ENCODE data around the gene MXRA7. TPM values are rescaled to one million over a fixed set of nuclear protein-coding genes. Genes with fewer than 3 reads are reported as not detected.

The MXRA7 gene
- total and polyA plus RNA-seq, 2 of the 4 experiments (the other 2 are of a cell fraction) = 168 to 231 TPM

DNA sequence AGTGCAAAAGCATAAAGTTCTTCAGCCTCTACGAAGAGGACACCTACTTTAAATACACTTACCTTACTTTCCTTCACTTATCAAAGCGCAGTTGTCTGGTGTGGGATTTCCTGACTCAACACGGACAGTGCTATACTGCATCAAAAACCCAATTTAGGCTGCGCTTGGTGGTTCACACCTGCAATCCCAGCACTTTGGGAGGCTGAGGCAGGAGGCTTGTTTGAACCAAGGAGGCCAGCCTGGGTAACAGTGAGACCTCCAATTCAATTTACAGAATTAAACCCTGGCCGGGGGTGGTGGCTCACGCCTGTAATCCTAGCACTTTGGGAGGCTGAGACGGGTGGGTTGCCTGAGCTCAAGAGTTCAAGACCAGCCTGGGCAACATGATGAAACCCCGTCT, 11.5 kb upstream of the MXRA7 start:
- no peak overlapping the region for H3K23ac ChIP-seq (ENCODE audit: low read depth, low read length)
- peaks cover 37 to 74% of the 10 kb centered on the region in 2 experiments for H3K79me1 ChIP-seq (ENCODE audit: low read depth in 1 of 2, low read length in 2 of 2)
- no TSS peak for BruUV-seq (replicated peaks)
- H3K56ac ChIP-seq (ENCODE audit: extremely low read depth, insufficient read depth, low read length) = no peak overlapping the region
- no peak overlapping the region for H2AK9ac ChIP-seq (replicated peaks; ENCODE audit: low read depth, low read length, poor library complexity)
- no peak overlapping the region for H4K91ac ChIP-seq (ENCODE audit: insufficient read depth, low read depth, low read length)
- intact Hi-C loops (cut with micrococcal nuclease) = no loop called here
- TF ChIP-seq, protein P1, sequence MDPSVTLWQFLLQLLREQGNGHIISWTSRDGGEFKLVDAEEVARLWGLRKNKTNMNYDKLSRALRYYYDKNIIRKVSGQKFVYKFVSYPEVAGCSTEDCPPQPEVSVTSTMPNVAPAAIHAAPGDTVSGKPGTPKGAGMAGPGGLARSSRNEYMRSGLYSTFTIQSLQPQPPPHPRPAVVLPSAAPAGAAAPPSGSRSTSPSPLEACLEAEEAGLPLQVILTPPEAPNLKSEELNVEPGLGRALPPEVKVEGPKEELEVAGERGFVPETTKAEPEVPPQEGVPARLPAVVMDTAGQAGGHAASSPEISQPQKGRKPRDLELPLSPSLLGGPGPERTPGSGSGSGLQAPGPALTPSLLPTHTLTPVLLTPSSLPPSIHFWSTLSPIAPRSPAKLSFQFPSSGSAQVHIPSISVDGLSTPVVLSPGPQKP (IDR thresholded peaks at IDR 0.05; ENCODE audit: borderline replicate concordance, low read depth, low read length) = no peak
- no peak for TF ChIP-seq FOS (IDR thresholded peaks at IDR 0.05; ENCODE audit: low read depth, low read length)
- TF ChIP-seq RCOR1 (IDR thresholded peaks at IDR 0.05; ENCODE audit: insufficient replicate concordance, low read length) = no peak
- TF ChIP-seq USF2 (IDR thresholded peaks at IDR 0.05; ENCODE audit: low read depth, low read length) = no peak
- TF ChIP-seq RFX5 (IDR thresholded peaks at IDR 0.05; ENCODE audit: low read depth, low read length) = no peak
- TF ChIP-seq RAD21 (IDR thresholded peaks at IDR 0.05; ENCODE audit: low read length) = no peak
- TF ChIP-seq MAFK (IDR thresholded peaks at IDR 0.05; ENCODE audit: low read depth, low read length) = no peak
- TF ChIP-seq CEBPB (IDR thresholded peaks at IDR 0.05; ENCODE audit: low read depth, low read length) = no peak
- TF ChIP-seq MAZ (IDR thresholded peaks at IDR 0.05; ENCODE audit: borderline replicate concordance, low read depth, low read length) = no peak
- no peak for TF ChIP-seq POLR2A (IDR thresholded peaks at IDR 0.05; ENCODE audit: low read depth, low read length)
- no peak for TF ChIP-seq CHD1 (IDR thresholded peaks at IDR 0.05; ENCODE audit: low read depth, low read length)
- TF ChIP-seq MXI1 (IDR thresholded peaks at IDR 0.05; ENCODE audit: borderline replicate concordance, low read depth, low read length) = no peak
- no peak for TF ChIP-seq SMC3 (IDR thresholded peaks at IDR 0.05; ENCODE audit: low read depth, low read length)
- no peak for TF ChIP-seq BHLHE40 (IDR thresholded peaks at IDR 0.05; ENCODE audit: low read depth, low read length)
- TF ChIP-seq, protein P2, sequence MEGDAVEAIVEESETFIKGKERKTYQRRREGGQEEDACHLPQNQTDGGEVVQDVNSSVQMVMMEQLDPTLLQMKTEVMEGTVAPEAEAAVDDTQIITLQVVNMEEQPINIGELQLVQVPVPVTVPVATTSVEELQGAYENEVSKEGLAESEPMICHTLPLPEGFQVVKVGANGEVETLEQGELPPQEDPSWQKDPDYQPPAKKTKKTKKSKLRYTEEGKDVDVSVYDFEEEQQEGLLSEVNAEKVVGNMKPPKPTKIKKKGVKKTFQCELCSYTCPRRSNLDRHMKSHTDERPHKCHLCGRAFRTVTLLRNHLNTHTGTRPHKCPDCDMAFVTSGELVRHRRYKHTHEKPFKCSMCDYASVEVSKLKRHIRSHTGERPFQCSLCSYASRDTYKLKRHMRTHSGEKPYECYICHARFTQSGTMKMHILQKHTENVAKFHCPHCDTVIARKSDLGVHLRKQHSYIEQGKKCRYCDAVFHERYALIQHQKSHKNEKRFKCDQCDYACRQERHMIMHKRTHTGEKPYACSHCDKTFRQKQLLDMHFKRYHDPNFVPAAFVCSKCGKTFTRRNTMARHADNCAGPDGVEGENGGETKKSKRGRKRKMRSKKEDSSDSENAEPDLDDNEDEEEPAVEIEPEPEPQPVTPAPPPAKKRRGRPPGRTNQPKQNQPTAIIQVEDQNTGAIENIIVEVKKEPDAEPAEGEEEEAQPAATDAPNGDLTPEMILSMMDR (conservative IDR thresholded peaks at IDR 0.05; ENCODE audit: low read depth, low read length) = no peak
- TF ChIP-seq NFE2L2 (IDR thresholded peaks at IDR 0.05; ENCODE audit: low read depth, low read length) = no peak
- no peak overlapping the region for H2BK120ac ChIP-seq (ENCODE audit: low read depth, low read length)
- H3K9me1 ChIP-seq (ENCODE audit: insufficient read depth, low read length) = no peaks in the 10 kb centered on the region; the same call in 1 of the 2 replicates
- H4K20me1 ChIP-seq (ENCODE audit: insufficient read depth, low read length) = peaks cover 35% of the 10 kb centered on the region
- in situ Hi-C loops (cut with MboI; ENCODE audit: low sequenced_read_pairs) = no loop called here
- no peak overlapping the region for H2BK15ac ChIP-seq (ENCODE audit: low read depth, low read length)
- ChIA-PET CTCF (no interaction called here), POLR2A (ENCODE audit: unreplicated experiment) (no interaction called here)
- no peak overlapping the region for H2AFZ ChIP-seq (replicated peaks; ENCODE audit: low read length, poor library complexity)
- no peak overlapping the region for H3K4me2 ChIP-seq (ENCODE audit: low read depth, low read length)
- no peak overlapping the region for H4K8ac ChIP-seq (ENCODE audit: low read depth in 2 of 2, low read length in 2 of 2)
- H2AK5ac ChIP-seq (ENCODE audit: low read depth, low read length) = no peak overlapping the region
- H3K4ac ChIP-seq (ENCODE audit: low read depth, low read length) = no peak overlapping the region
- WGBS, 2 experiments (ENCODE audit: extremely low coverage in 2 of 2, insufficient read length in 1 of 2) = 100% methylated on average over 1 of the region's 8 CpGs; no CpG with 5 or more reads in 1 of the 2 experiments
- H2BK5ac ChIP-seq (ENCODE audit: low read depth, low read length, poor library complexity, severe bottlenecking) = no peak overlapping the region
- no peak overlapping the region for H3K4me3 ChIP-seq (ENCODE audit: insufficient read depth, low read depth, low read length)
- H3K4me1 ChIP-seq (ENCODE audit: control insufficient read depth, insufficient read depth, low read length) = peaks cover 3% of the 10 kb centered on the region; the same call in 1 of the 2 replicates
- H3K14ac ChIP-seq (replicated peaks; ENCODE audit: low read depth, low read length) = no peak overlapping the region
- no peaks in the 10 kb centered on the region for H3K27me3 ChIP-seq (ENCODE audit: control insufficient read depth, insufficient read depth, low read length)
- no peak overlapping the region for H4K5ac ChIP-seq (ENCODE audit: low read depth, low read length)
- H2BK20ac ChIP-seq (ENCODE audit: low read depth, low read length) = no peak overlapping the region
- ATAC-seq (ENCODE audit: low read depth) = no peak
- no peak overlapping the region for H3K18ac ChIP-seq (ENCODE audit: low read depth, low read length)
- dilution Hi-C loops (cut with HindIII; ENCODE audit: low sequenced_read_pairs, unreplicated experiment) = no loop called here
- H3K9me3 ChIP-seq (ENCODE audit: control insufficient read depth, insufficient read depth, low read length) = no peaks in the 10 kb centered on the region
- DNase-seq = no peak
- no peak overlapping the region for H3K27ac ChIP-seq (ENCODE audit: insufficient read depth, low read length)
- H3K36me3 ChIP-seq (ENCODE audit: control insufficient read depth, insufficient read depth, low read length) = peaks cover 55% of the 10 kb centered on the region
- no peak overlapping the region for H3K9ac ChIP-seq (ENCODE audit: low read depth, low read length)

Measured in IMR-90 (cell line).